OCI-LY7 (cell line): ENCODE measurements around the gene CFAP92. TPM values are rescaled to one million over a fixed set of nuclear protein-coding genes. Genes with fewer than 3 reads are reported as not detected.
"Not testable (repeated sequence)": the region's sequence is repeated elsewhere in the genome, so short reads cannot be mapped to it uniquely, and the experiment has no call there.

Experiments
- BruUV-seq: library from RNA; stranded (reverse); fragments of 400-500 nt; replicated peaks from 2 replicates; lab custom pipeline; 2021; lab: Mats Ljungman, UMichigan
- CTCF ChIA-PET: fragments of 300-600 bp; sonication (Branson Sonifier 250); formaldehyde crosslinking; loops from one replicate; lab custom pipeline; 2022; ENCODE audit warnings: antibody characterized with exemption; ENCODE audit not compliant: unreplicated experiment; lab: Charles Lee
- POLR2A ChIA-PET: fragments of 300-600 bp; sonication (Branson Sonifier 250); formaldehyde crosslinking; loops from one replicate; lab custom pipeline; 2022; ENCODE audit warnings: antibody characterized with exemption; lab: Charles Lee
- DNase-seq: peaks from one replicate; pipeline ENCODE4 v3.0.0-alpha.2; 2015; ENCODE audit warnings: low spot score
- H2AFZ ChIP-seq: fragments of 200-600 bp; sonication (generic), shearing (Covaris generic); 2 replicates; pipeline ENCODE4 v1.6.1; 2014; ENCODE audit warnings: mild to moderate bottlenecking, antibody characterized with exemption, low read length, moderate library complexity
- H3K27ac ChIP-seq: fragments of 200-600 bp; sonication (generic); 2 replicates; pipeline ENCODE4 v1.5.1; 2014; ENCODE audit warnings: mixed run types, low read depth, mild to moderate bottlenecking, moderate library complexity, low read length, inconsistent platforms; ENCODE audit not compliant: poor library complexity, severe bottlenecking
- H3K36me3 ChIP-seq: fragments of 200-600 bp; sonication (generic); 2 replicates; pipeline ENCODE4 v1.6.1; 2014; ENCODE audit warnings: mild to moderate bottlenecking, antibody characterized with exemption, low read length, moderate library complexity, mixed read lengths; ENCODE audit not compliant: insufficient read depth
- H3K4me1 ChIP-seq: fragments of 200-600 bp; sonication (generic); 2 replicates; pipeline ENCODE4 v1.5.1; 2014; ENCODE audit warnings: mild to moderate bottlenecking, low read length; ENCODE audit not compliant: insufficient read depth, poor library complexity, severe bottlenecking
- H3K4me2 ChIP-seq: fragments of 200-600 bp; sonication (generic); 2 replicates; pipeline ENCODE4 v1.6.1; 2014; ENCODE audit warnings: mild to moderate bottlenecking, low read length
- H3K4me3 ChIP-seq: fragments of 200-600 bp; sonication (generic); 2 replicates; pipeline ENCODE4 v1.5.1; 2014; ENCODE audit warnings: mild to moderate bottlenecking, low read depth, low read length; ENCODE audit not compliant: poor library complexity, severe bottlenecking
- H3K79me2 ChIP-seq: fragments of 200-600 bp; sonication (generic); 2 replicates; pipeline ENCODE4 v1.6.1; 2016; ENCODE audit warnings: low read depth, mild to moderate bottlenecking, low read length, moderate library complexity, mixed read lengths; ENCODE audit not compliant: insufficient read depth
- H3K9me2 ChIP-seq: fragments of 200-600 bp; sonication (generic); 2 replicates; pipeline ENCODE4 v1.6.1; 2016; ENCODE audit warnings: mild to moderate bottlenecking, low read length, mixed read lengths; ENCODE audit not compliant: insufficient read depth
- H3K9me3 ChIP-seq: fragments of 200-600 bp; sonication (generic); 2 replicates; pipeline ENCODE4 v1.6.1; 2014; ENCODE audit warnings: mild to moderate bottlenecking, mixed run types, low read length, mixed read lengths
- H4K20me1 ChIP-seq: fragments of 200-600 bp; sonication (generic); 2 replicates; pipeline ENCODE4 v1.6.1; 2014; ENCODE audit warnings: mild to moderate bottlenecking, antibody characterized with exemption, low read length, moderate library complexity, mixed read lengths; ENCODE audit not compliant: insufficient read depth
- EZH2phosphoT487 ChIP-seq: fragments of 200-600 bp; sonication (generic); IDR thresholded peaks from 2 replicates; pipeline ENCODE4 v1.6.1; 2018; ENCODE audit warnings: low read depth, borderline replicate concordance, mild to moderate bottlenecking, mixed run types, antibody characterized with exemption, low read length, moderate library complexity, mixed read lengths
- intact Hi-C: fragments of 100-400 bp; cut with micrococcal nuclease; formaldehyde crosslinking; loops from one replicate; pipeline ENCODE4 v1.10.0; 2022; ENCODE audit not compliant: unreplicated experiment
- total RNA-seq, 2 experiments: library from RNA; depleted of rRNA in 1 of 2; stranded (reverse); fragments of >200 nt in 1 of 2; shearing (Covaris generic) in 1 of 2; gene quantifications; 2 replicates each; pipeline ENCODE4 v1.2.3, GENCODE V29; 2014 to 2022
- TF ChIP-seq, protein P1 (sequence below): fragments of 200-600 bp; sonication (generic); conservative IDR thresholded peaks from 2 replicates; pipeline ENCODE4 v1.5.1; 2014; ENCODE audit warnings: mild to moderate bottlenecking, antibody characterized with exemption, low read length, moderate library complexity, mixed read lengths

CFAP92 gene
- total RNA-seq, 2 experiments from 2014 or later: 0.08 to 0.66 TPM

DNA sequence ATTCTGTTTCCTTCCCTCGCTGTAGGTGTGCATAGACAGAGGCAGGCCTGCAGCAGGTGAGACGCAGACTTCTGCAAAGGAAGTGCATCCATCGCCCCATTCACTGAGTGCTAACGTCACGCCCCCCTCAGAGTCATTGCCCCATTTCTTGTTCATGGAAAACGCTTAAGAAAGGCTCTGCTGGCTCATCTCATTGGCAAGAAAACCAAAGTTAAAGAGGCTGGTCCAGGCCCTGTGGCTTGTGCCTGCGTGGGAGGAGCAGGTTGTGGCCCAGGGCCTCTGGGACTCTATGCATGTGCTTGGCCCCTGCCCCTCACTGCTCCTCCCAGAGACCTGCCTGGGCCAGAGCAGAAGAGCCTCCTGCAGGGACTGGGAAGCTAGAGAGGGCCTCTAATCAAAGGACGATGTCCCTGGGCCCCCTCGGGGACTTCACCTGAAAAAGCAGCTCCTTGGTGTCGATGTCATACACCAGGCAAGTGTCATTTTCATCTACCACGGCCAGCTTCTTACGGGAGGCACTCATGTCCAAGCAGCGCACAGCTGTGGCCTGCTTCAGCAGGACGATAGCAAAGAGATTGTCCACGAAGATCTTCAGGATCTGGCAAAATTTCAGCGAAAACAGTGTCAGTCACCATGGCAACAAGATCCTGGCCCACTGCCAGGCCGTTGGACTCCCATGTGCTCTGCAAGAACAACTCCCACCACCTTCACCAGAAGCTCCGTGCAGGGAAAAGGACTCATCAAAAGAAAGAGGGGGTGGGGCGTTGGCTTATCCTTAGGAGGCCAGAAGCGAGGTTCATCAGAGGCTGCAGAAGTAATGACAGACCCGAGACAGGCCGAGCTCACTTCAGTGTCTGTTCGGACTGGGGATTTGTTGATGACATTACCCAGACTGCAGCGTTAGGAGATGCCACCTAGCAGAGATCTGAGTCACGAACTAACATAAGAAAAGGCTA is 128.7 kb downstream of the CFAP92 start:
- BruUV-seq, H3K9me2 ChIP-seq, H3K79me2 ChIP-seq, H3K4me2 ChIP-seq, H3K4me1 ChIP-seq, H2AFZ ChIP-seq, H3K27ac ChIP-seq, H4K20me1 ChIP-seq, H3K4me3 ChIP-seq, H3K9me3 ChIP-seq, intact Hi-C loops, DNase-seq, CTCF ChIA-PET: not testable (repeated sequence)
- H3K36me3 ChIP-seq: peaks cover 11% of the 10 kb centered on the region
- POLR2A ChIA-PET: interaction anchor here (0.7 kb wide), 1 partner anchor 14 kb away, joined by 4 read pairs; no protein-coding TSS in a partner anchor

DNA sequence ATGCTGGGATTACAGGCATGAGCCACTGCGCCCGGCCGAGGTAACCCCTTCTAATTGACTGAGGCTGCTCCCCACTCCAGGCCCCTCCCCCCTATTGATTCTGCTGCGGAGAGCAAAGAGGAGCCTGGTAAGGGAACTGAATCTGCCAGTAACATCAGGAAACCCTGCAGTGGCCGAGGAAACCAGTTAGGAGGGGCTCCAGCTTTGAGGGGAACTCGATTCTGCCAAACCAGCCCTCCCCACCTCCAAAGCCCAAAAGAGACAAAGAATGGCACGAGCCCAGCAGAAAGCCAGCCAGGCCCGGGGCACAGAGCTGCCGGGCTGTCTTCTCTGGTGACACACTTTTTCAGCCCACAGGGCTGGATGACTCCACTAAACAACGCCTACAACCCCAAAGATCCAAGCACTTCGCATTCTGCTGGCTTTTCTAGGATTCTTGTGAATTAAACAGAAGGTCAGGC is 129.5 kb downstream of the CFAP92 start:
- no TSS peak for BruUV-seq
- CTCF ChIA-PET: no interaction called here
- POLR2A ChIA-PET: interaction anchor here (0.7 kb wide), 1 partner anchor 273 kb away, joined by 6 read pairs; no protein-coding TSS in a partner anchor
- Histone ChIP-seq H3K4me2 (no peak overlapping the region), H4K20me1 (no peaks in the 10 kb centered on the region), H3K9me2 (no peaks in the 10 kb centered on the region), H3K9me3 (peaks cover 10% of the 10 kb centered on the region; the same call in 1 of the 2 replicates), H3K4me1 (no peaks in the 10 kb centered on the region), H3K79me2 (no peaks in the 10 kb centered on the region), H3K4me3 (no peak overlapping the region), H3K27ac (no peak overlapping the region), H2AFZ (no peak overlapping the region), H3K36me3 (peaks cover 13% of the 10 kb centered on the region)
- no peak for TF ChIP-seq EZH2phosphoT487
- intact Hi-C loops: no loop called here
- DNase-seq: no peak

DNA sequence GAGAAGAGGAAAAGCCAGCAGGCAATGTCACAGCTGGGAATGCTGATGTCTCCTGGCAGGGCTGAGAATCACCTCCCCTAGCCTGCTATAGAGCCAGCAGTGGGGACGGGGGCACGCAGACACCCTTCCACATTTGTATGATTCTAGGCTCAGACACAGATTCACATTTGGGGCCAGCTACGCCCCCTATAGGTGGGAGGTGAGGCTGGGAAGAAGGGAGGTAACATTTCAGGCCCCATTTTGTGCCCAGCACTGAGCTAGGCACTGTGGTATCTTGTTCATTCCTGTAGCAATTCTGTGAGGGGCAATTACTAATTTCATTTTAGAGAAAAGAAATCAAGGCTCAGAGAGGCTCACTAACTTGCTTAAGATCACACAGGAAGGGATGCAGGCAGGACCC is 130.3 kb downstream of the CFAP92 start:
- intact Hi-C loops: no loop called here
- no peak overlapping the region for H3K4me2 ChIP-seq
- no peak overlapping the region for H2AFZ ChIP-seq
- ChIA-PET CTCF (no interaction called here), POLR2A (no interaction called here)
- peaks cover 18% of the 10 kb centered on the region; the same call in 1 of the 2 replicates for H3K9me3 ChIP-seq
- no TSS peak for BruUV-seq
- H3K9me2 ChIP-seq: no peaks in the 10 kb centered on the region
- H3K79me2 ChIP-seq: no peaks in the 10 kb centered on the region
- H4K20me1 ChIP-seq: no peaks in the 10 kb centered on the region
- no peaks in the 10 kb centered on the region for H3K4me1 ChIP-seq
- no peak overlapping the region for H3K27ac ChIP-seq
- TF ChIP-seq, protein P1, sequence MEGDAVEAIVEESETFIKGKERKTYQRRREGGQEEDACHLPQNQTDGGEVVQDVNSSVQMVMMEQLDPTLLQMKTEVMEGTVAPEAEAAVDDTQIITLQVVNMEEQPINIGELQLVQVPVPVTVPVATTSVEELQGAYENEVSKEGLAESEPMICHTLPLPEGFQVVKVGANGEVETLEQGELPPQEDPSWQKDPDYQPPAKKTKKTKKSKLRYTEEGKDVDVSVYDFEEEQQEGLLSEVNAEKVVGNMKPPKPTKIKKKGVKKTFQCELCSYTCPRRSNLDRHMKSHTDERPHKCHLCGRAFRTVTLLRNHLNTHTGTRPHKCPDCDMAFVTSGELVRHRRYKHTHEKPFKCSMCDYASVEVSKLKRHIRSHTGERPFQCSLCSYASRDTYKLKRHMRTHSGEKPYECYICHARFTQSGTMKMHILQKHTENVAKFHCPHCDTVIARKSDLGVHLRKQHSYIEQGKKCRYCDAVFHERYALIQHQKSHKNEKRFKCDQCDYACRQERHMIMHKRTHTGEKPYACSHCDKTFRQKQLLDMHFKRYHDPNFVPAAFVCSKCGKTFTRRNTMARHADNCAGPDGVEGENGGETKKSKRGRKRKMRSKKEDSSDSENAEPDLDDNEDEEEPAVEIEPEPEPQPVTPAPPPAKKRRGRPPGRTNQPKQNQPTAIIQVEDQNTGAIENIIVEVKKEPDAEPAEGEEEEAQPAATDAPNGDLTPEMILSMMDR: peak; percentile 67
- TF ChIP-seq EZH2phosphoT487: no peak
- H3K4me3 ChIP-seq: no peak overlapping the region
- H3K36me3 ChIP-seq: peaks cover 13% of the 10 kb centered on the region
- no peak for DNase-seq
